PC-9 (cell line): ENCODE data around the gene NDUFS2. TPM values are rescaled to one million over a fixed set of nuclear protein-coding genes. Genes with fewer than 3 reads are reported as not detected.

Experiments used
- BruUV-seq: library from RNA; stranded (reverse); fragments of 400-500 nt; replicated peaks from 2 replicates; lab custom pipeline; 2021; lab: Mats Ljungman, UMichigan
- CTCF ChIA-PET: fragments of 300-600 bp; sonication (Branson Sonifier 250); formaldehyde crosslinking; loops from one replicate; lab custom pipeline; 2022; ENCODE audit warnings: antibody characterized with exemption; lab: Charles Lee
- POLR2A ChIA-PET: fragments of 300-600 bp; sonication (Branson Sonifier 250); formaldehyde crosslinking; loops from one replicate; lab custom pipeline; 2022; ENCODE audit warnings: antibody characterized with exemption; ENCODE audit not compliant: unreplicated experiment; lab: Charles Lee
- DNase-seq, 2 experiments: peaks; one replicate each; pipeline versions ENCODE4 v3.0.0 to v3.0.0-alpha.2; 2015 to 2022; ENCODE audit warnings: mixed read lengths in 1 of 2
- H2AFZ ChIP-seq: fragments of 200-600 bp; sonication (generic); 2 replicates; pipeline ENCODE4 v1.8.1; 2017; ENCODE audit warnings: antibody characterized with exemption
- H3F3A ChIP-seq: fragments of 200-600 bp; sonication (generic); 2 replicates; pipeline ENCODE4 v1.8.1; 2017; ENCODE audit warnings: antibody characterized with exemption, mild to moderate bottlenecking, low read depth; ENCODE audit not compliant: insufficient read depth
- H3K27ac ChIP-seq: fragments of 200-600 bp; sonication (generic); 2 replicates; pipeline ENCODE4 v1.6.1; 2016; ENCODE audit warnings: mixed run types
- H3K27me3 ChIP-seq: fragments of 200-600 bp; sonication (generic); 2 replicates; pipeline ENCODE4 v1.6.1; 2016; ENCODE audit warnings: low read depth, mixed run types; ENCODE audit not compliant: insufficient read depth
- H3K36me3 ChIP-seq: fragments of 200-600 bp; sonication (generic); 2 replicates; pipeline ENCODE4 v1.6.1; 2016; ENCODE audit warnings: low read depth, mixed run types
- H3K4me1 ChIP-seq: fragments of 200-600 bp; sonication (generic); replicated peaks from 2 replicates; pipeline ENCODE4 v1.6.1; 2016; ENCODE audit warnings: mixed run types; ENCODE audit not compliant: insufficient read depth
- H3K4me2 ChIP-seq: fragments of 200-600 bp; sonication (generic); 2 replicates; pipeline ENCODE4 v1.6.1; 2017; ENCODE audit warnings: mixed run types
- H3K4me3 ChIP-seq: fragments of 200-600 bp; sonication (generic); 2 replicates; pipeline ENCODE4 v1.6.1; 2016; ENCODE audit warnings: mixed run types
- H3K79me2 ChIP-seq: fragments of 200-600 bp; sonication (generic); 2 replicates; pipeline ENCODE4 v1.6.1; 2017; ENCODE audit warnings: low read depth, mixed run types
- H3K9me2 ChIP-seq: fragments of 200-600 bp; sonication (generic); 2 replicates; pipeline ENCODE4 v1.8.1; 2017; ENCODE audit warnings: mild to moderate bottlenecking; ENCODE audit not compliant: insufficient read depth
- H3K9me3 ChIP-seq: fragments of 200-600 bp; sonication (generic); 2 replicates; pipeline ENCODE4 v1.8.1; 2016; ENCODE audit warnings: low read depth; ENCODE audit not compliant: insufficient read depth
- H4K20me1 ChIP-seq: fragments of 200-600 bp; sonication (generic); 2 replicates; pipeline ENCODE4 v1.8.1; 2017; ENCODE audit not compliant: insufficient read depth
- EZH2 ChIP-seq: fragments of 200-600 bp; sonication (generic); IDR thresholded peaks from 2 replicates; pipeline ENCODE4 v1.8.0; 2017; ENCODE audit warnings: antibody characterized with exemption, low read depth
- intact Hi-C: fragments of 100-400 bp; cut with micrococcal nuclease; formaldehyde crosslinking; loops from one replicate; pipeline ENCODE4 v1.10.0; 2022; ENCODE audit not compliant: unreplicated experiment
- total RNA-seq: library from RNA; stranded (reverse); gene quantifications from 2 replicates; pipeline ENCODE4 v1.2.3, GENCODE V29; 2021
- TF ChIP-seq, protein P1 (sequence below): fragments of 200-600 bp; sonication (generic); conservative IDR thresholded peaks from 2 replicates; pipeline ENCODE4 v1.6.1; 2017; ENCODE audit warnings: mixed run types, antibody characterized with exemption, mild to moderate bottlenecking, moderate library complexity

The NDUFS2 gene
- total RNA-seq, 1 experiment from 2014 or later, result 99.5 TPM

DNA sequence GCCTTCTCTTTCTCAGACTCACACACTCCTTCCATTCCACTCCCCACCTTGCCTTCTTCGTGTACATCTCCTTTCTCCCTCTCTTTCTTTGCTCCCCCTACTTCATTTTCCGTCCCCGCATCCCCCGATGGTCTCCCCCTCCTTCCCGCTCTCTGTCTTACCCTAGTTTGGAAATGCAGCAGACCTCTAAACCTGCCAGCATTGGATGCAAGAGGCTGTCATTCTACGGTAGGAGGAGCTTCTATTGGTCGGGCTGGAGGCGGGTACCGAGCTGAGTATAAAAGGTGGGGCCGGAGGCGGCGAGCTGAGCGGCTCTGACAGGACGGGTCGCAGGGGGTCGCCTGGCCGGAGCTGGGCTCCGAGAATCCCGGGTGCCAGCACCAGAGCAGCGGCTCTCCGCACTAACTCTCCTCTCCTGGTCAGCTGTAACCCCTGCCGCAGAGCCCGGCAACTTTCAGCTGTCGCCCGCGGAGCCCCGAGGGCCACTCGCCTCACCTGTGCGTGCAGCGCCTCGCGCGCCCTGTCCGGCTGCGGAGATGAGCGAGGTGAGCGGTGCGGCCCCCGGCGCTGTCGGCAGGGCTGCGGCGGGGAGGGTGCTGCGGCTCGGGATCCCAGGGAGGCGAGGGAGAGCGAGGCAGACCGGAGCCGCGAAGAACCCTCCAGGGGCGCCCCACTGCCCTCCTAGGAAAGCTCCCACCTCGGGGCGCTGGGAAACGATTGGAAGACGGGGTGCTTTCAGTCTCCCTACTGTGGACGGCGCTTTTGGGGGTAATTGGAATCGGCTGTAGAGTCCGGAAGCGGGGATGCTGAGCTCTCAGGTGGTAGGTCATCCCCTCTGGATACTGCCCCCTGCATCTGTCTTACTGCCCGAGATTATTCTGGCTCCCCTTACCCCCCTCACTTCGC, 56.5 kb downstream of the NDUFS2 start, which contains the start of gene PCP4L1:
PCP4L1 (plus strand) TSS at position 307 of the 906 bp plus-strand sequence; CDS start at position 537, 230 bp downstream.
- peak within 1 kb of the TSS; percentile 83 for H3K4me2 ChIP-seq
- intact Hi-C loops, result no loop called here
- no peaks in the 10 kb centered on the region for H3K9me3 ChIP-seq
- POLR2A ChIA-PET, result no interaction called here
- BruUV-seq, result no TSS peak
- H3K79me2 ChIP-seq, result no peaks in the 10 kb centered on the region
- H4K20me1 ChIP-seq, result no peaks in the 10 kb centered on the region
- no peak within 1 kb of the TSS for H3K27ac ChIP-seq
- H3F3A ChIP-seq, result peaks cover 23% of the 10 kb centered on the region; the same call in 1 of the 2 replicates
- CTCF ChIA-PET, result no interaction called here
- peak within 1 kb of the TSS; percentile 51 for H3K4me3 ChIP-seq
- TF ChIP-seq EZH2, result no peak
- TF ChIP-seq, protein P1, sequence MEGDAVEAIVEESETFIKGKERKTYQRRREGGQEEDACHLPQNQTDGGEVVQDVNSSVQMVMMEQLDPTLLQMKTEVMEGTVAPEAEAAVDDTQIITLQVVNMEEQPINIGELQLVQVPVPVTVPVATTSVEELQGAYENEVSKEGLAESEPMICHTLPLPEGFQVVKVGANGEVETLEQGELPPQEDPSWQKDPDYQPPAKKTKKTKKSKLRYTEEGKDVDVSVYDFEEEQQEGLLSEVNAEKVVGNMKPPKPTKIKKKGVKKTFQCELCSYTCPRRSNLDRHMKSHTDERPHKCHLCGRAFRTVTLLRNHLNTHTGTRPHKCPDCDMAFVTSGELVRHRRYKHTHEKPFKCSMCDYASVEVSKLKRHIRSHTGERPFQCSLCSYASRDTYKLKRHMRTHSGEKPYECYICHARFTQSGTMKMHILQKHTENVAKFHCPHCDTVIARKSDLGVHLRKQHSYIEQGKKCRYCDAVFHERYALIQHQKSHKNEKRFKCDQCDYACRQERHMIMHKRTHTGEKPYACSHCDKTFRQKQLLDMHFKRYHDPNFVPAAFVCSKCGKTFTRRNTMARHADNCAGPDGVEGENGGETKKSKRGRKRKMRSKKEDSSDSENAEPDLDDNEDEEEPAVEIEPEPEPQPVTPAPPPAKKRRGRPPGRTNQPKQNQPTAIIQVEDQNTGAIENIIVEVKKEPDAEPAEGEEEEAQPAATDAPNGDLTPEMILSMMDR, result no peak
- H3K9me2 ChIP-seq, result no peaks in the 10 kb centered on the region
- DNase-seq, result peak in 1 of 2 experiments; percentile 16
- H3K27me3 ChIP-seq, result peaks cover 19% of the 10 kb centered on the region
- H3K4me1 ChIP-seq, result peaks cover 29% of the 10 kb centered on the region
- H2AFZ ChIP-seq, result no peak within 1 kb of the TSS; the same call in 1 of the 2 replicates
- H3K36me3 ChIP-seq, result no peaks in the 10 kb centered on the region

DNA sequence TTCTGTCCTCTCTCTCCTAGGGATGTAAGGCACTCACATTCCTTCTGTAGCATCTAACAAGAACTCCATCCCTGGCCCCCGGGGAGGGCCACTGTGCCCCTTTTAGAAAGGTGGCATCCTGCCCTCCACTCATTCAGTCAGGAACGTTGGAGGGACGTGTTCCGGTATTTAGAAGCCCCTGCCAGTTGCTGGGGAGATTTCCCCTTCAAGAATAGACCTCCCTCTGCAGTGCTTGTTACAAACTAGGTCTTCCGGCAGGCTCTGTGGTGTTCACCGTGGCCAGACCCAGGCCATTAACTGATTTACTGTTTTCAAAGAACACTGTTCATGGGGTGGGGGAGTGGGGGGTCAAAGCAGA, 57.2 kb downstream of the NDUFS2 start:
- no TSS peak for BruUV-seq
- POLR2A ChIA-PET, result no interaction called here
- peak overlapping the region; percentile 83; the same call in 1 of the 2 replicates for H3K4me2 ChIP-seq

DNA sequence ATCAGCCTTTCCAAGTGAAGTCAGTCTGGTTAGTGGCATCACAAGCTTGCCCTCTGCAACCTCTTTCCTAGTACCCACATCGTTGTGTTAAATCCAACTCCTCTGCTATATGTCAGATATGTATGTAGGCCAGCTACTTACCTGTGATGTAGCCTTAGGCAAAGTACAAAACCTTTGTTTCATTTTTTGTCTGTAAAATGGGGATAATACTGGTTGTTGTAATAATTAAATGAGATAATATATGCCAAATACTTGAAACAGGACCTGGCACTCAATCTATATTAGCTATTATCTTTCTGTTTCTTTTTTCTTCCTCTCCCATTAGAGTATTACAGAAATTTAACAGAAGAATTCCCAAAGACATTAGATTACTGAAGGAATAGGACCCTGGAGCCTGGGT, 57.6 kb downstream of the NDUFS2 start:
- DNase-seq, result no peak
- no peak overlapping the region for H3K4me3 ChIP-seq
- POLR2A ChIA-PET, result no interaction called here
- peaks cover 23% of the 10 kb centered on the region; the same call in 1 of the 2 replicates for H3F3A ChIP-seq
- CTCF ChIA-PET, result no interaction called here
- no TSS peak for BruUV-seq
- no peak overlapping the region; the same call in 1 of the 2 replicates for H3K4me2 ChIP-seq
- no peak for TF ChIP-seq EZH2
- TF ChIP-seq, protein P1, result no peak
- peaks cover 29% of the 10 kb centered on the region for H3K4me1 ChIP-seq
- peaks cover 19% of the 10 kb centered on the region for H3K27me3 ChIP-seq
- no peaks in the 10 kb centered on the region for H3K9me3 ChIP-seq
- intact Hi-C loops, result no loop called here
- H3K27ac ChIP-seq, result no peak overlapping the region
- H4K20me1 ChIP-seq, result no peaks in the 10 kb centered on the region
- no peaks in the 10 kb centered on the region for H3K36me3 ChIP-seq
- H2AFZ ChIP-seq, result no peak overlapping the region
- no peaks in the 10 kb centered on the region for H3K9me2 ChIP-seq
- H3K79me2 ChIP-seq, result no peaks in the 10 kb centered on the region

More for the DNA sequence above, 57.2 kb downstream of the NDUFS2 start:
- Histone ChIP-seq H3K27ac (no peak overlapping the region), H3K9me3 (no peaks in the 10 kb centered on the region), H3K4me3 (no peak overlapping the region), H3K9me2 (no peaks in the 10 kb centered on the region), H4K20me1 (no peaks in the 10 kb centered on the region), H3K27me3 (peaks cover 19% of the 10 kb centered on the region), H2AFZ (no peak overlapping the region), H3K4me1 (peaks cover 29% of the 10 kb centered on the region), H3F3A (peaks cover 23% of the 10 kb centered on the region; the same call in 1 of the 2 replicates), H3K79me2 (no peaks in the 10 kb centered on the region), H3K36me3 (no peaks in the 10 kb centered on the region)
- CTCF ChIA-PET, result no interaction called here
- DNase-seq, result no peak
- no peak for TF ChIP-seq EZH2
- TF ChIP-seq, protein P1, result no peak
- intact Hi-C loops, result no loop called here
